ENCODE results near the gene ARL15.
"Not testable (repeated sequence)": the region's sequence is repeated elsewhere in the genome, so short reads cannot be mapped to it uniquely, and the experiment has no call there.

Gene ARL15

GRCh38 chr5:53985796-53986195 is 324.6 kb downstream of the ARL15 start:
- DNase-seq (ENCODE audit: low read depth in 2 of 2), result no peak

- no peak for DNase-seq (ENCODE audit: low read depth in 2 of 2)
Observed at GRCh38 chr5:53984971-53985370, 325.4 kb downstream of the ARL15 start.

GRCh38 chr5:53983568-53984460 is 326.6 kb downstream of the ARL15 start:
- DNase-seq (ENCODE audit: low read depth in 2 of 2), result no peak

- DNase-seq (ENCODE audit: low read depth in 2 of 2), result not testable (repeated sequence)
Observed at GRCh38 chr5:53982319-53982718, 328.1 kb downstream of the ARL15 start.

GRCh38 chr5:53980061-53980460 is 330.3 kb downstream of the ARL15 start:
- DNase-seq (ENCODE audit: low read depth in 2 of 2), result no peak

GRCh38 chr5:53974021-53974420 is 336.4 kb downstream of the ARL15 start:
- no peak for DNase-seq (ENCODE audit: low read depth in 2 of 2)

GRCh38 chr5:53972314-53972713 is 338.1 kb downstream of the ARL15 start:
- DNase-seq (ENCODE audit: low read depth in 2 of 2), result no peak

- no peak for DNase-seq (ENCODE audit: low read depth in 2 of 2)
Observed at GRCh38 chr5:53971551-53971950, 338.8 kb downstream of the ARL15 start.

GRCh38 chr5:53971131-53971530 is 339.2 kb downstream of the ARL15 start:
- DNase-seq (ENCODE audit: low read depth in 2 of 2), result no peak

GRCh38 chr5:53970475-53970874 is 339.9 kb downstream of the ARL15 start:
- DNase-seq (ENCODE audit: low read depth in 2 of 2), result no peak

- DNase-seq (ENCODE audit: low read depth in 2 of 2), result no peak
Observed at GRCh38 chr5:53969176-53969730, 341.1 kb downstream of the ARL15 start.

GRCh38 chr5:53965459-53965858 is 344.9 kb downstream of the ARL15 start:
- DNase-seq (ENCODE audit: low read depth in 2 of 2), result no peak

GRCh38 chr5:53963958-53964357 is 346.4 kb downstream of the ARL15 start:
- no peak for DNase-seq (ENCODE audit: low read depth in 2 of 2)

GRCh38 chr5:53962306-53962705 is 348.1 kb downstream of the ARL15 start:
- no peak for DNase-seq (ENCODE audit: low read depth in 2 of 2)

- DNase-seq (ENCODE audit: low read depth in 2 of 2), result no peak
Observed at GRCh38 chr5:53956632-53957031, 353.7 kb downstream of the ARL15 start.

GRCh38 chr5:53956196-53956595 is 354.2 kb downstream of the ARL15 start:
- DNase-seq (ENCODE audit: low read depth in 2 of 2), result no peak

GRCh38 chr5:53950621-53951020 is 359.8 kb downstream of the ARL15 start:
- no peak for DNase-seq (ENCODE audit: low read depth in 2 of 2)

- DNase-seq (ENCODE audit: low read depth in 2 of 2), result no peak
Observed at GRCh38 chr5:53948598-53948997, 361.8 kb downstream of the ARL15 start.

GRCh38 chr5:53946405-53947100 is 363.8 kb downstream of the ARL15 start:
- DNase-seq (ENCODE audit: low read depth in 2 of 2), result no peak

- DNase-seq (ENCODE audit: low read depth in 2 of 2), result no peak
Observed at GRCh38 chr5:53944981-53945380, 365.4 kb downstream of the ARL15 start.

- no peak for DNase-seq (ENCODE audit: low read depth in 2 of 2)
Observed at GRCh38 chr5:53943938-53944337, 366.4 kb downstream of the ARL15 start.

- no peak for DNase-seq (ENCODE audit: low read depth in 2 of 2)
Observed at GRCh38 chr5:53942724-53943123, 367.6 kb downstream of the ARL15 start.

GRCh38 chr5:53940921-53941320 is 369.5 kb downstream of the ARL15 start:
- no peak for DNase-seq (ENCODE audit: low read depth in 2 of 2)
